BLaER1 treated with 17β-estradiol and CSF1 and Interleukin-3, amounts not matched to agents 10 nM and 100 nM (cell line): ENCODE measurements around the gene ARHGAP27.

ENCODE experiments used
- H3K27ac ChIP-seq, 11 experiments: shearing (Covaris generic); formaldehyde crosslinking; 2 replicates each; pipeline ENCODE4 v1.8.1; 2022
- H3K27me3 ChIP-seq, 11 experiments: shearing (Covaris generic); formaldehyde crosslinking; 2 replicates each; pipeline ENCODE4 v1.8.1; 2022
- H3K36me3 ChIP-seq, 11 experiments: shearing (Covaris generic); formaldehyde crosslinking; 2 replicates each; pipeline ENCODE4 v1.8.1; 2022
- H3K4me1 ChIP-seq, 10 experiments: shearing (Covaris generic); formaldehyde crosslinking; 2 replicates each; pipeline ENCODE4 v1.8.1; 2022
- H3K4me2 ChIP-seq, 11 experiments: shearing (Covaris generic); formaldehyde crosslinking; 2 replicates each; pipeline ENCODE4 v1.8.1; 2022
- H3K4me3 ChIP-seq, 10 experiments: shearing (Covaris generic); formaldehyde crosslinking; 2 replicates each; pipeline ENCODE4 v1.8.1; 2022
- H3K9ac ChIP-seq, 11 experiments: shearing (Covaris generic); formaldehyde crosslinking; 2 replicates each; pipeline ENCODE4 v1.8.1; 2022
- H3K9me3 ChIP-seq, 11 experiments: shearing (Covaris generic); formaldehyde crosslinking; replicated peaks in 1 of 11; 2 replicates each; pipeline ENCODE4 v1.8.1; 2022
- H4K20me1 ChIP-seq, 11 experiments: shearing (Covaris generic); formaldehyde crosslinking; 2 replicates each; pipeline ENCODE4 v1.8.1; 2022
- Cebpa-rat ChIP-seq, 11 experiments: shearing (Covaris generic); IDR thresholded peaks; 2 replicates each; pipeline ENCODE4 v1.8.1; 2022

The ARHGAP27 gene

DNA sequence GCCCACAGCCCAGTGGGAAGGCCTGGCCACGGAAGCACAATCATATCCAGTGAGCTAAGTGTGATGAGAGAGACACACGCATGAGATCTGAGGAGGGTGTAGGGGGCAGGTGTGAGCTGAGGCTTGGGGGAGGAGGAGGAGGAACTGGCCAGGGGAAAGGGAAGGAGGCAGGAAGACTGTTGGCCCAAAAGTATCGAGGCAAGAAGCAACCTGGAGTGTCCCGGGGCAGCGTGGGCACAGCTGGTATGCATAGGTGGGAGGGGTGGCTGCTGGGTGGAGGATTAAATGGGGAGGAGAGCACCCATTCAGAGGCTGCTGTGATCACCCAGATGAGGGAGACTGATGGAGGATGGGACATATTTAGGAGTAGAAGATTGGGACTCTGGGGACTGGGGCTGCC is 41.4 kb downstream of the ARHGAP27 start:
- H3K27me3 ChIP-seq, result no peaks in the 10 kb centered on the region
- no peak for TF ChIP-seq Cebpa-rat (IDR thresholded peaks at IDR 0.05)
- H3K9ac ChIP-seq, result no peak overlapping the region
- H3K27ac ChIP-seq, result no peak overlapping the region
- H4K20me1 ChIP-seq, result peaks cover 0 to 43% (median 14%) of the 10 kb centered on the region in 11 experiments; a peak in 13 of 22 replicates
- no peaks in the 10 kb centered on the region for H3K9me3 ChIP-seq
- no peak overlapping the region for H3K4me3 ChIP-seq
- H3K36me3 ChIP-seq, result peaks cover 11 to 31% (median 28%) of the 10 kb centered on the region in 11 experiments
- peaks cover 17 to 63% (median 47%) of the 10 kb centered on the region in 10 experiments; a peak in 19 of 20 replicates for H3K4me1 ChIP-seq
- H3K4me2 ChIP-seq, result peak overlapping the region in 9 of 11 experiments; percentile 23 to 68 (median 56); a peak in 15 of 22 replicates

DNA sequence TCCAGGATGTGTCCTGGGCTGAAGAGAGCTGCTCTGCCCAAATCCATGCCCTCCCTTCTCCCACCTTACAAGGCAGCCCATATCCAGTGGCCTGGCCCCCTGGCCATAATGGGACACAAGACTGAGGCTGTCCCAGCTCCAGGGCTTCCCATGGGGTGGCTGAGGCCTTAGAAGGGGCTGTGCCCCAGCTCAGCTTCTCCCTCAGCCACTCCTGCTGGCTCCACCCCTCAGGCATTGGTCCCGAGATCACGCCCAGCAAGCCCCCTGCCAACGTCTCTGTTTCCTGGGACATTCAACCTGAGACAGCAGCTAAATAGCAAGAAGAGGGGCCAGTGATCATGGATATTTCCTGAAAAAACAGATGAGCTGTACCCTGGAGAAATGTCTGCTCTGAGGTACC is 43.3 kb downstream of the ARHGAP27 start:
- Histone ChIP-seq H3K27ac (no peak overlapping the region), H3K9ac (no peak overlapping the region), H3K4me3 (no peak overlapping the region), H3K9me3 (no peaks in the 10 kb centered on the region), H3K4me2 (peak overlapping the region in 6 of 11 experiments; percentile 2 to 45 (median 20); a peak in 4 of 22 replicates), H4K20me1 (peaks cover 2 to 34% (median 10%) of the 10 kb centered on the region in 11 experiments; a peak in 13 of 22 replicates), H3K4me1 (peaks cover 15 to 72% (median 53%) of the 10 kb centered on the region in 10 experiments), H3K36me3 (peaks cover 0 to 12% (median 10%) of the 10 kb centered on the region in 11 experiments; a peak in 17 of 22 replicates), H3K27me3 (no peaks in the 10 kb centered on the region)
- no peak for TF ChIP-seq Cebpa-rat (IDR thresholded peaks at IDR 0.05)

DNA sequence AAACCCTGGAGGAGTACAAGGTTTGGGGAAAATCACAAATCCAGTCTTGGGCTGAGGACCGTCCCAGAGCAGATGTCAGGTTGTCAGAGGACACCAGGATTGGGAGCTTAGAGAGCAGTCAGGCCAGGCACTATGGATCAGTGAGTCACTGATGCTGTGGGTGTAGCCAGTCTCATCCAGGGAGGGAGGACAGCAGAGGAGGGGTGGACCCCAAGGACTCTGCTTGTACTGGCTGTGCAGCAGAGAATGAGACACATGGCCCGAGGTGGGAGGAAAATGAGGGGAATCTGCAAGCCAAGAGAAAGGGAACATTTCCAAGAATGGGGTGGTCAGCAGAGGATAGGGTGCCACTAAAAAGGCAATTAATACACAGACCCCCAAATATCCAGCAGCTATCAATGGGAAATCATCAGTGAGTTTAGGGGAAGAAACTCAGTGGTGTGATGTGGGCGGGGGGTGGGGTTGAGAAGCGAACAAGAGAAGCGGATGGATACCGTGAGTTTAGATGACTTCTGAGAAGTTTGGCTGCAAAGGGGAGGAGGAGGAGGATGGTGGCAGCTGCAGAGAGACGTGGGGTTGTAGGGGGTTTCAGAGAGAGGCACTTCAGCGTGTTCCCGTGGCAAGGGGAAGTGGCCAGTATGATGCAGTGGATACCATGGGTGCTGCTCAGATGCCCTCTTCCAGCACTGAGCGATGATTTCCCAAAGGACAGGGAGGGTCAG is 43.9 kb downstream of the ARHGAP27 start:
- Histone ChIP-seq H4K20me1 (peaks cover 0 to 30% (median 10%) of the 10 kb centered on the region in 11 experiments; a peak in 9 of 22 replicates), H3K9ac (no peak overlapping the region; a peak in 1 of 22 replicates), H3K4me3 (no peak overlapping the region), H3K4me1 (peaks cover 21 to 72% (median 56%) of the 10 kb centered on the region in 10 experiments), H3K36me3 (peaks cover 0 to 6% (median 4%) of the 10 kb centered on the region in 11 experiments; a peak in 11 of 22 replicates), H3K4me2 (peak overlapping the region in 6 of 11 experiments; percentile 2 to 45 (median 20); a peak in 4 of 22 replicates), H3K27me3 (no peaks in the 10 kb centered on the region), H3K9me3 (no peaks in the 10 kb centered on the region), H3K27ac (no peak overlapping the region)
- TF ChIP-seq Cebpa-rat (IDR thresholded peaks at IDR 0.05), result no peak

DNA sequence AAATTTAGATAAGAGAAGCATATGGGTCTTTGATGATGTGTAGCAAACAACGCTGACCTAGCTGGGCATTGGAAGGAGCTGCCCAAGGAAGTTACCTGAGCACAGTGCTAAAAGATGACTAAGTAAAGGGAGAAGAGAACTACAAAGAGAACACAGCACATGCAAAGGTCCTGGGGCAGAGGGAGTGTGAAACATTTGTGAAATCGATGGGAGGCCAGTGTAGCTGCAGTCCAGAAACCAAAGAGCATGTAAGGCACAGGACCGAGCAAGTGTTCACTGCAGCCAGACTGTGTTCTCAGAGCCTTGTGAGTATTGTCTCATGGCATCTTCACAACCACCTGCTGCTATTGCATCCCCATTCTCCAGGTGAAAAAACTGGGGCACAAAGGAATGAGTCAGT is 44.9 kb downstream of the ARHGAP27 start:
- peaks cover 24 to 78% (median 65%) of the 10 kb centered on the region in 10 experiments for H3K4me1 ChIP-seq
- no peaks in the 10 kb centered on the region for H3K9me3 ChIP-seq
- H3K4me3 ChIP-seq, result no peak overlapping the region
- no peaks in the 10 kb centered on the region for H3K27me3 ChIP-seq
- no peak for TF ChIP-seq Cebpa-rat (IDR thresholded peaks at IDR 0.05)
- peaks cover 0 to 22% (median 8%) of the 10 kb centered on the region in 11 experiments; a peak in 8 of 22 replicates for H4K20me1 ChIP-seq
- no peak overlapping the region for H3K9ac ChIP-seq
- no peak overlapping the region for H3K27ac ChIP-seq
- no peak overlapping the region for H3K4me2 ChIP-seq
- H3K36me3 ChIP-seq, result no peaks in the 10 kb centered on the region

DNA sequence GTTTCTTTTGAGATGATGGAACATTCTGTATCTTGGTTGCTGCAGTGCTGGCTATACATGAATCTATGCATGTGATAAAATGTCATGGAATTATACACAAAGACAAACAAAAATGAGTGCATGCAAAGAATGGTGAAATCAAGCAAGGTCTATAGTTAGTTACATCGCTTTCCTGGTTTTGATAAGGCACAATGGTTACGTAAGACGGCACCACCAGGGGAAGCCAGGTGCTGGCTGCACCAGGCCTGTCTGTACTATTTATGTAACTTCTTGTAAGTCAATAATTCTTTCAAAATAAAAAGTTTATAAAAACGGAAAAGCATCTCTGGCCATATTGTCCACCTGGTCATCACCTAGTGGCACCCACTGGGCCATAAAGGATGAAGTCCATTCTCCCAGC is 46.5 kb downstream of the ARHGAP27 start:
- H3K9ac ChIP-seq, result peak overlapping the region in 4 of 11 experiments; percentile 26 to 46 (median 40); a peak in 4 of 22 replicates
- peaks cover 0 to 13% (median 6%) of the 10 kb centered on the region in 11 experiments; a peak in 6 of 22 replicates for H4K20me1 ChIP-seq
- H3K27ac ChIP-seq, result peak overlapping the region in 4 of 11 experiments; percentile 29 to 60 (median 44); a peak in 7 of 22 replicates
- no peak overlapping the region; a peak in 1 of 20 replicates for H3K4me3 ChIP-seq
- H3K4me1 ChIP-seq, result peaks cover 25 to 78% (median 62%) of the 10 kb centered on the region in 10 experiments
- H3K9me3 ChIP-seq, result no peaks in the 10 kb centered on the region
- peak in 2 of 11 experiments; percentile 39 to 43; a peak in 1 of 22 replicates for TF ChIP-seq Cebpa-rat (IDR thresholded peaks at IDR 0.05)
- H3K4me2 ChIP-seq, result peak overlapping the region in 9 of 11 experiments; percentile 66 to 95 (median 86); a peak in 18 of 22 replicates
- no peaks in the 10 kb centered on the region for H3K36me3 ChIP-seq
- H3K27me3 ChIP-seq, result no peaks in the 10 kb centered on the region

DNA sequence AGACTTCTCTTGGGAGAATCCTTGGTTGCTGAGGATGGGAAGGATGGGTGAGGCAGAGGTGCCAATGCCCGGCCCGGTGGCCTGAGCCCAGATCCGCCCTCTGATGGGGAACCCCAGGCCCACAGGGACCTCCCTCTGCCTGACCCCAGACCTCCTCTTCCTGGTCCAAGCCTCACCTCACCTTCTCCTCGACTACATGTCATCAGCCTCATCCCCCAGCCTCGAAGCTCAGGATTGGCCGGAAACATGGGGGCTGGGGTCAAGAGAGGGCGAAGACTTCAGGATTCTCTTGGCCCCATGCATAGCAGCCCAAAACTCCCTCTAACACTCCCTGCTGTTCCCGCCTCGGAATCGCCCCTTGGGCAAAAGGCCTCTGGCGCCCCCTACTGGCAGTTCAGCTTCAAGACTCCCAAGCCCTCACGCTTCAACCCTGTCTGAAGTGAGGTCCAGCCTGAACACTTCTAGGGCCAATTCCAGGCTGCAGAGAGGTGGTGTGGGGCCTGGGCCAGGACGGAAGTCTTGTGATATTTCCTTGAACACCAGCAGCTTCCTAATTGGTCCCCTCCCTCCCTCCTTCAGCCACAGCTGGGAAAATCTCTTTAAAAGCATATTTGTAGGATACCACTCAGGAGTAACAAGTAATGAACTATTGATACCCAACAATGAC is 47.2 kb downstream of the ARHGAP27 start:
- peaks cover 0 to 13% (median 6%) of the 10 kb centered on the region in 11 experiments; a peak in 5 of 22 replicates for H4K20me1 ChIP-seq
- H3K27me3 ChIP-seq, result 0 out of 22 replicates have a peak, but pooled peaks cover 0 to 3% (median 0%) of the 10 kb centered on the region in 11 experiments
- peak overlapping the region in 1 of 10 experiments; percentile 23; a peak in 1 of 20 replicates for H3K4me3 ChIP-seq
- no peaks in the 10 kb centered on the region for H3K9me3 ChIP-seq
- H3K27ac ChIP-seq, result peak overlapping the region in 3 of 11 experiments; percentile 19 to 44 (median 37); a peak in 4 of 22 replicates
- H3K36me3 ChIP-seq, result no peaks in the 10 kb centered on the region
- TF ChIP-seq Cebpa-rat (IDR thresholded peaks at IDR 0.05), result no peak
- peak overlapping the region in 7 of 11 experiments; percentile 4 to 60 (median 37); a peak in 10 of 22 replicates for H3K9ac ChIP-seq
- peak overlapping the region; percentile 65 to 95 (median 88) for H3K4me2 ChIP-seq
- H3K4me1 ChIP-seq, result peaks cover 32 to 80% (median 66%) of the 10 kb centered on the region in 10 experiments

DNA sequence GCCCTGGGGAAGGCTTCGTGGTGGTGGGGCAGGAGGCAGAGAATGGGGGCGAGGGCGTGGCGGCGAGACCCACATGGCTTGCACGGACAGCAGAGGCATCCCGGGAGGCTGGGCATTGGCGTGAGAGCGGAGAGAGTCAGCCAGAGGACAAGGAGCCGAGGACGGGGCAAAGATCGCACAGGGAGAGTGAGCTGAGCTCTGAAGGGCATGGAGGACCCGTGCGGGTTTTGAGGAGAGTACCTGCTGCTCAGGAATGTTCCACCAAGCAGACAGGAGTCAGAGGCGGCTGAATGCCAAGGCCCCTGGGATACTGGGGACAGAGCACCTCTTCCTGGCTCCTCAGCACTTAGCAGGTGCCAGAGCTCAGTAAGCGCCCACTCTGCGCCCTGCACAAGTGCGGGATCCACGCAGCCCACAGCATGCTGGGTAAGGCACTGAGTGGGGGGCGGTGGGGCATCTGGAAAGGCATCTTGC is 47.8 kb downstream of the ARHGAP27 start:
- Histone ChIP-seq H3K4me1 (peaks cover 38 to 87% (median 73%) of the 10 kb centered on the region in 10 experiments), H3K4me3 (peak overlapping the region in 1 of 10 experiments; percentile 23; a peak in 1 of 20 replicates), H3K27me3 (0 out of 22 replicates have a peak, but pooled peaks cover 0 to 3% (median 0%) of the 10 kb centered on the region in 11 experiments), H3K36me3 (no peaks in the 10 kb centered on the region), H3K27ac (peak overlapping the region in 3 of 11 experiments; percentile 3 to 34 (median 23); a peak in 4 of 22 replicates), H3K9me3 (no peaks in the 10 kb centered on the region), H4K20me1 (peaks cover 0 to 13% (median 6%) of the 10 kb centered on the region in 11 experiments; a peak in 5 of 22 replicates), H3K4me2 (peak overlapping the region; percentile 65 to 95 (median 88)), H3K9ac (peak overlapping the region in 8 of 11 experiments; percentile 4 to 64 (median 38); a peak in 14 of 22 replicates)
- TF ChIP-seq Cebpa-rat (IDR thresholded peaks at IDR 0.05), result no peak
